GM12878 (cell line): ENCODE results near the gene FANCC. TPM values are rescaled to one million over a fixed set of nuclear protein-coding genes. Genes with fewer than 3 reads are reported as not detected.
"Not testable (repeated sequence)": the region's sequence is repeated elsewhere in the genome, so short reads cannot be mapped to it uniquely, and the experiment has no call there.

ENCODE experiments used
- ATAC-seq: fragments of 200-7000 bp; cut with Tn5 transposase; 3 replicates; pipeline ENCODE4 v1.9.1; 2020; ENCODE audit warnings: mild to moderate bottlenecking, moderate library complexity
- BruUV-seq: library from RNA; stranded (reverse); fragments of 400-500 nt; replicated peaks from 2 replicates; lab custom pipeline; 2021; lab: Mats Ljungman, UMichigan
- CTCF ChIA-PET: fragments of 300-600 bp; sonication (Branson Sonifier 250); formaldehyde crosslinking; extraction: SDS; loops from one replicate; lab custom pipeline; 2021; ENCODE audit warnings: inconsistent platforms; lab: Yijun Ruan, JAX
- POLR2A ChIA-PET: fragments of 350-600 bp; formaldehyde crosslinking; extraction: SDS; loops from one replicate; lab custom pipeline; 2021; ENCODE audit warnings: inconsistent platforms; lab: Charles Lee
- RAD21 ChIA-PET: fragments of 300-600 bp; sonication (Branson Sonifier 250); formaldehyde crosslinking; loops from one replicate; lab custom pipeline; 2023; ENCODE audit warnings: antibody characterized with exemption; ENCODE audit not compliant: unreplicated experiment; lab: Charles Lee
- SMC1A ChIA-PET: fragments of 300-600 bp; sonication (Branson Sonifier 250); formaldehyde crosslinking; loops from one replicate; lab custom pipeline; 2023; ENCODE audit not compliant: unreplicated experiment, uncharacterized antibody; lab: Charles Lee
- DNase-seq: peaks from one replicate; pipeline ENCODE4 v3.0.0-alpha.2; 2011; ENCODE audit warnings: low read depth, low spot score
- FAIRE-seq: peaks from 3 replicates; lab custom pipeline; 2011; peaks lifted over from hg19 to GRCh38; lab: Jason Lieb, UNC
- H2AFZ ChIP-seq: 2 replicates; pipeline ENCODE4 v1.6.0; 2011; ENCODE audit warnings: low read depth, low read length, control low read depth; ENCODE audit not compliant: control insufficient read depth
- H3K27ac ChIP-seq: 2 replicates; pipeline ENCODE4 v1.5.1; 2011; ENCODE audit warnings: control low read depth; ENCODE audit not compliant: control insufficient read depth, insufficient read depth
- H3K27me3 ChIP-seq, 2 experiments: replicated peaks in 1 of 2; 2 replicates each; pipeline versions ENCODE4 v1.6.0 to v1.6.1; 2011; ENCODE audit warnings: low read length in 1 of 2; ENCODE audit not compliant: control insufficient read depth in 2 of 2, insufficient read depth in 2 of 2
- H3K36me3 ChIP-seq, 2 experiments: 2 replicates each; pipeline ENCODE4 v1.5.1; 2011; ENCODE audit warnings: low read length in 1 of 2; ENCODE audit not compliant: control insufficient read depth in 2 of 2, insufficient read depth in 2 of 2
- H3K4me1 ChIP-seq: 2 replicates; pipeline ENCODE4 v1.6.1; 2011; ENCODE audit warnings: mild to moderate bottlenecking, low read length, moderate library complexity, mixed read lengths; ENCODE audit not compliant: control insufficient read depth, insufficient read depth
- H3K4me2 ChIP-seq: 2 replicates; pipeline ENCODE4 v1.6.0; 2011; ENCODE audit warnings: control low read depth; ENCODE audit not compliant: control insufficient read depth, insufficient read depth
- H3K4me3 ChIP-seq: fragments of 200-600 bp; sonication (generic); 2 replicates; pipeline ENCODE4 v1.5.1; 2016
- H3K79me2 ChIP-seq: 2 replicates; pipeline ENCODE4 v1.6.0; 2011; ENCODE audit warnings: low read length; ENCODE audit not compliant: control insufficient read depth, insufficient read depth
- H3K9ac ChIP-seq: 2 replicates; pipeline ENCODE4 v1.8.0; 2011; ENCODE audit warnings: low read length, control low read depth, mixed read lengths; ENCODE audit not compliant: control insufficient read depth, insufficient read depth
- H3K9me3 ChIP-seq: replicated peaks from 3 replicates; pipeline ENCODE4 v1.5.1; 2011; ENCODE audit warnings: mild to moderate bottlenecking, low read length; ENCODE audit not compliant: control insufficient read depth, insufficient read depth
- H4K20me1 ChIP-seq: 2 replicates; pipeline ENCODE4 v1.6.0; 2011; ENCODE audit not compliant: control insufficient read depth, insufficient read depth
- BHLHE40 ChIP-seq, 2 experiments: fragments of 450-650 bp in 1 of 2; IDR thresholded peaks; 2 replicates each; pipeline ENCODE4 v1.6.1; 2011 to 2017; ENCODE audit warnings: low read depth in 2 of 2, borderline replicate concordance in 1 of 2, improper control_type of control experiment in 1 of 2, low read length in 1 of 2, mild to moderate bottlenecking in 1 of 2
- PAX8 ChIP-seq: fragments of 450-650 bp; IDR thresholded peaks from 2 replicates; pipeline ENCODE4 v1.6.1; 2017; ENCODE audit warnings: mild to moderate bottlenecking, moderate library complexity
- WGBS: methylation state at CpG from one replicate; pipeline ENCODE4 v1.1.6; 2016; ENCODE audit warnings: low lambda C conversion rate; ENCODE audit not compliant: insufficient replicate concordance, insufficient coverage; ENCODE audit errors: missing lambda C conversion rate; 5-methylcytosine and 5-hydroxymethylcytosine counted together
- in situ Hi-C: fragments of 300-500 bp; cut with MboI; formaldehyde crosslinking; loops from 9 replicates; pipeline ENCODE4 v1.14.3; 2018; ENCODE audit warnings: mixed read lengths
- intact Hi-C: fragments of 100-400 bp; cut with micrococcal nuclease; formaldehyde crosslinking; loops from one replicate; pipeline ENCODE4 v1.14.2; 2022; ENCODE audit not compliant: unreplicated experiment
- polyA plus RNA-seq, 11 experiments: library from polyadenylated mRNA; depleted of rRNA in 4 of 11; unstranded in 6 of 11; stranded (reverse) in 5 of 11; fragments of >200 nt; fragmentation: Nextera tagmentation in 4 of 11; fragmentation: Illumina TruSeq in 1 of 11; extraction: Ambion mirVana in 4 of 11; extraction: Trizol in 1 of 11; gene quantifications; 1 replicate in 1 of 11; 2 replicates in 10 of 11; pipeline versions ENCODE4 v1.2.1 to v1.2.3, GENCODE V29; 2011 to 2016; ENCODE audit warnings: inconsistent platforms in 2 of 11, missing spikeins in 2 of 11, low read depth in 1 of 11
- total RNA-seq, 4 experiments: library from RNA; depleted of rRNA in 3 of 4; stranded (reverse); fragments of >200 nt in 3 of 4; fragmentation: Illumina TruSeq in 1 of 4; extraction: Trizol in 1 of 4; gene quantifications; 2 replicates each; pipeline versions ENCODE4 v1.2.1 to v1.2.3, GENCODE V29; 2013 to 2021
- TF ChIP-seq, protein P1 (sequence below): IDR thresholded peaks from 2 replicates; pipeline ENCODE4 v1.6.1; 2012; ENCODE audit warnings: low read depth, low read length, improper control_type of control experiment
- TF ChIP-seq, protein P2 (sequence below): fragments of 450-650 bp; IDR thresholded peaks from 2 replicates; pipeline ENCODE4 v1.6.1; 2017; ENCODE audit warnings: mild to moderate bottlenecking

FANCC gene
- total and polyA plus RNA-seq, 10 of the 15 experiments (the other 5 are each of a cell fraction or from before 2014, with no cell fraction given) = 1.2 to 16.8 (median 10.5) TPM

DNA sequence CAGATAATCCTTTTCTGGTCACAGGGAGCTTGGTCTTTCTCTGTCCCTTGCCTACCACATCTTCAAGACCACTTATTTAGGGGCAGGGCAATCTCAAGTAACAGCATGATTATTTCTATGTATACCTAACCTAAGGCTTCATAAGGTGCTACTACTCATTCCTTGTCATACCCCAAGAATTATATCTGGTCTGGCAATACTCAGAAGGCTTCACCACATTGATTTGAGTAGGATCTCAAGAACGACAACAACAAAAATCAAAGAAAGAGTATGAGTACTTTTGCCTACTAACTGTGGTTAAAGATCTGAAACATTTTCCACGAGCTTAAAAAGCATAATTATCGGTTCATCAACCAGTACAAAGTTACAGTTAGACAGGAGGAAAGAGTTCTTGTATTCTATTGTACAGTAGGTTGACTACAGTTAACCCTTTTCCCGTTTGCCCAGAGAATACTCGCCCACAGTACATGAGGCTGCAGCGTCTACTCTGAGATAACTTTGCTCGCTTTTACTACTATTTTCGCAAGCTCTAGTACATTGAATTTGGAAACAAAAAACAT, 41.0 kb downstream of the FANCC start (continued):
- TF ChIP-seq, protein P1, sequence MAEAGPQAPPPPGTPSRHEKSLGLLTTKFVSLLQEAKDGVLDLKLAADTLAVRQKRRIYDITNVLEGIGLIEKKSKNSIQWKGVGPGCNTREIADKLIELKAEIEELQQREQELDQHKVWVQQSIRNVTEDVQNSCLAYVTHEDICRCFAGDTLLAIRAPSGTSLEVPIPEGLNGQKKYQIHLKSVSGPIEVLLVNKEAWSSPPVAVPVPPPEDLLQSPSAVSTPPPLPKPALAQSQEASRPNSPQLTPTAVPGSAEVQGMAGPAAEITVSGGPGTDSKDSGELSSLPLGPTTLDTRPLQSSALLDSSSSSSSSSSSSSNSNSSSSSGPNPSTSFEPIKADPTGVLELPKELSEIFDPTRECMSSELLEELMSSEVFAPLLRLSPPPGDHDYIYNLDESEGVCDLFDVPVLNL = no peak
- TF ChIP-seq PAX8 (no peak), BHLHE40 (IDR thresholded peaks at IDR 0.05; ENCODE audit: borderline replicate concordance in 1 of 2, low read depth in 2 of 2, low read length in 1 of 2) (no peak)
- TF ChIP-seq, protein P2, sequence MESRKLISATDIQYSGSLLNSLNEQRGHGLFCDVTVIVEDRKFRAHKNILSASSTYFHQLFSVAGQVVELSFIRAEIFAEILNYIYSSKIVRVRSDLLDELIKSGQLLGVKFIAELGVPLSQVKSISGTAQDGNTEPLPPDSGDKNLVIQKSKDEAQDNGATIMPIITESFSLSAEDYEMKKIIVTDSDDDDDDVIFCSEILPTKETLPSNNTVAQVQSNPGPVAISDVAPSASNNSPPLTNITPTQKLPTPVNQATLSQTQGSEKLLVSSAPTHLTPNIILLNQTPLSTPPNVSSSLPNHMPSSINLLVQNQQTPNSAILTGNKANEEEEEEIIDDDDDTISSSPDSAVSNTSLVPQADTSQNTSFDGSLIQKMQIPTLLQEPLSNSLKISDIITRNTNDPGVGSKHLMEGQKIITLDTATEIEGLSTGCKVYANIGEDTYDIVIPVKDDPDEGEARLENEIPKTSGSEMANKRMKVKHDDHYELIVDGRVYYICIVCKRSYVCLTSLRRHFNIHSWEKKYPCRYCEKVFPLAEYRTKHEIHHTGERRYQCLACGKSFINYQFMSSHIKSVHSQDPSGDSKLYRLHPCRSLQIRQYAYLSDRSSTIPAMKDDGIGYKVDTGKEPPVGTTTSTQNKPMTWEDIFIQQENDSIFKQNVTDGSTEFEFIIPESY = no peak

DNA sequence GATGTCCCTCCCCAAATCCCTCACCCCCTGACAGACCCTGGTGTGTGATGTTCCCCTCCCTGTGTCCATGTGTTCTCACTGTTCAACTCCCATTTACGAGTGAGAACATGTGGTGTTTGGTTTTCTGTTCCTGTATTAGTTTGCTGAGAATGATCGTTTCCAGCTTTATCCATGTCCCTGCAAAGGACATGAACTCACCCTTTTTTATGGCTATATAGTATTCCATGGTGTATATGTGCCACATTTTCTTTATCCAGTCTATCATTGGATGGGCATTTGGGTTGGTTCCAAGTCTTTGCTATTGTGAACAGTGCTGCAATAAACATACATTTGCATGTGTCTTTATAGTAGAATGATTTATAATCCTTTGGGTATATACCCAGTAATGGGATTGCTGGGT, 43.3 kb downstream of the FANCC start:
- RAD21 ChIA-PET, H3K9ac ChIP-seq, FAIRE-seq, BruUV-seq, H3K9me3 ChIP-seq, H3K27ac ChIP-seq, H3K4me2 ChIP-seq, H3K79me2 ChIP-seq, H3K4me1 ChIP-seq, ATAC-seq, H3K36me3 ChIP-seq, intact Hi-C loops, in situ Hi-C loops, DNase-seq, H3K4me3 ChIP-seq, H4K20me1 ChIP-seq, POLR2A ChIA-PET, H3K27me3 ChIP-seq, H2AFZ ChIP-seq: not testable (repeated sequence)
- WGBS = 89% methylated on average over 2 of the region's 2 CpGs
- SMC1A ChIA-PET = interaction anchor here (1.2 to 1.3 kb wide), 2 partner anchors 94 to 143 kb away, joined by 3 read pairs; no protein-coding TSS in a partner anchor
- CTCF ChIA-PET = interaction anchor here (1.6 kb wide), 1 partner anchor 10 kb away, joined by 4 read pairs; no protein-coding TSS in a partner anchor
